Measurements from ENCODE around the gene TMPRSS11A. TPM values are rescaled to one million over a fixed set of nuclear protein-coding genes. Genes with fewer than 3 reads are reported as not detected.

Gene TMPRSS11A
- not detected in 2 replicates for total RNA-seq

GRCh38 chr4:67963356-67963755, at the start of gene TMPRSS11A:
TSS of gene TMPRSS11A (minus strand) at chr4:67963493. CDS start at chr4:67963393, 100 bp downstream.

GRCh38 chr4:67883902-67884301, 79.4 kb downstream of the TMPRSS11A start, which contains the start of gene TMPRSS11D:
TSS of gene TMPRSS11D (minus strand) at chr4:67884002. CDS start at chr4:67883933, 69 bp downstream.

Other genes with a start within 250 kb of the TMPRSS11A start
- not detected in 2 replicates for gene GNRHR, start 209.1 kb downstream of the TMPRSS11A start, total RNA-seq
- not detected in 2 replicates for gene TMPRSS11D, start 79.5 kb downstream of the TMPRSS11A start, total RNA-seq
- gene TMPRSS11F, start 166.4 kb upstream of the TMPRSS11A start, total RNA-seq: not detected in 2 replicates

Data from epithelial cell of alveolus of lung (primary cell).